ENCODE measurements around the gene DAAM2. TPM values are rescaled to one million over a fixed set of nuclear protein-coding genes. Genes with fewer than 3 reads are reported as not detected.

The DAAM2 gene
- total and polyA plus RNA-seq, 2 of the 8 experiments (the other 6 are each of a cell fraction or from before 2014, with no cell fraction given): 1.5 to 2.9 TPM

DNA sequence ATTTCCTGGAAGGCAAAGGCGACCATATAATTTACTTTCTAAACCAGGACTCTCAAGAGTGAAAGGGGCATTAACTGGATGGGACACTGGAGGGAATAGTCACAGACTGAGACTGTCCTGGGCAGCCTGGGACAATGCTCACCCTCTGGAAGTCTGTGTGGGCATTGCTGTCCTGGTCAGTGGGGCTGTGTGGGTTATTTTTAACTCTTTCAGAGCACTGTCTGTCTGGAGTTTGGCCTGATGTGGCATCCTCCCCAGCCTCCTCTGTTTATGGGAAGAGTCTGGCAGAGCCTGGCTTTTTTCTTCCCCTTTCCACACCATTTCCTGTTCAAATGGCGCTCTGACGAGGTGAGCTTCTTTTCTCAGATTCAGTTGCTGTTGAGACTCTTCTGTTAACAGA is 11.7 kb downstream of the DAAM2 start (continued):
- TF ChIP-seq, protein P1, sequence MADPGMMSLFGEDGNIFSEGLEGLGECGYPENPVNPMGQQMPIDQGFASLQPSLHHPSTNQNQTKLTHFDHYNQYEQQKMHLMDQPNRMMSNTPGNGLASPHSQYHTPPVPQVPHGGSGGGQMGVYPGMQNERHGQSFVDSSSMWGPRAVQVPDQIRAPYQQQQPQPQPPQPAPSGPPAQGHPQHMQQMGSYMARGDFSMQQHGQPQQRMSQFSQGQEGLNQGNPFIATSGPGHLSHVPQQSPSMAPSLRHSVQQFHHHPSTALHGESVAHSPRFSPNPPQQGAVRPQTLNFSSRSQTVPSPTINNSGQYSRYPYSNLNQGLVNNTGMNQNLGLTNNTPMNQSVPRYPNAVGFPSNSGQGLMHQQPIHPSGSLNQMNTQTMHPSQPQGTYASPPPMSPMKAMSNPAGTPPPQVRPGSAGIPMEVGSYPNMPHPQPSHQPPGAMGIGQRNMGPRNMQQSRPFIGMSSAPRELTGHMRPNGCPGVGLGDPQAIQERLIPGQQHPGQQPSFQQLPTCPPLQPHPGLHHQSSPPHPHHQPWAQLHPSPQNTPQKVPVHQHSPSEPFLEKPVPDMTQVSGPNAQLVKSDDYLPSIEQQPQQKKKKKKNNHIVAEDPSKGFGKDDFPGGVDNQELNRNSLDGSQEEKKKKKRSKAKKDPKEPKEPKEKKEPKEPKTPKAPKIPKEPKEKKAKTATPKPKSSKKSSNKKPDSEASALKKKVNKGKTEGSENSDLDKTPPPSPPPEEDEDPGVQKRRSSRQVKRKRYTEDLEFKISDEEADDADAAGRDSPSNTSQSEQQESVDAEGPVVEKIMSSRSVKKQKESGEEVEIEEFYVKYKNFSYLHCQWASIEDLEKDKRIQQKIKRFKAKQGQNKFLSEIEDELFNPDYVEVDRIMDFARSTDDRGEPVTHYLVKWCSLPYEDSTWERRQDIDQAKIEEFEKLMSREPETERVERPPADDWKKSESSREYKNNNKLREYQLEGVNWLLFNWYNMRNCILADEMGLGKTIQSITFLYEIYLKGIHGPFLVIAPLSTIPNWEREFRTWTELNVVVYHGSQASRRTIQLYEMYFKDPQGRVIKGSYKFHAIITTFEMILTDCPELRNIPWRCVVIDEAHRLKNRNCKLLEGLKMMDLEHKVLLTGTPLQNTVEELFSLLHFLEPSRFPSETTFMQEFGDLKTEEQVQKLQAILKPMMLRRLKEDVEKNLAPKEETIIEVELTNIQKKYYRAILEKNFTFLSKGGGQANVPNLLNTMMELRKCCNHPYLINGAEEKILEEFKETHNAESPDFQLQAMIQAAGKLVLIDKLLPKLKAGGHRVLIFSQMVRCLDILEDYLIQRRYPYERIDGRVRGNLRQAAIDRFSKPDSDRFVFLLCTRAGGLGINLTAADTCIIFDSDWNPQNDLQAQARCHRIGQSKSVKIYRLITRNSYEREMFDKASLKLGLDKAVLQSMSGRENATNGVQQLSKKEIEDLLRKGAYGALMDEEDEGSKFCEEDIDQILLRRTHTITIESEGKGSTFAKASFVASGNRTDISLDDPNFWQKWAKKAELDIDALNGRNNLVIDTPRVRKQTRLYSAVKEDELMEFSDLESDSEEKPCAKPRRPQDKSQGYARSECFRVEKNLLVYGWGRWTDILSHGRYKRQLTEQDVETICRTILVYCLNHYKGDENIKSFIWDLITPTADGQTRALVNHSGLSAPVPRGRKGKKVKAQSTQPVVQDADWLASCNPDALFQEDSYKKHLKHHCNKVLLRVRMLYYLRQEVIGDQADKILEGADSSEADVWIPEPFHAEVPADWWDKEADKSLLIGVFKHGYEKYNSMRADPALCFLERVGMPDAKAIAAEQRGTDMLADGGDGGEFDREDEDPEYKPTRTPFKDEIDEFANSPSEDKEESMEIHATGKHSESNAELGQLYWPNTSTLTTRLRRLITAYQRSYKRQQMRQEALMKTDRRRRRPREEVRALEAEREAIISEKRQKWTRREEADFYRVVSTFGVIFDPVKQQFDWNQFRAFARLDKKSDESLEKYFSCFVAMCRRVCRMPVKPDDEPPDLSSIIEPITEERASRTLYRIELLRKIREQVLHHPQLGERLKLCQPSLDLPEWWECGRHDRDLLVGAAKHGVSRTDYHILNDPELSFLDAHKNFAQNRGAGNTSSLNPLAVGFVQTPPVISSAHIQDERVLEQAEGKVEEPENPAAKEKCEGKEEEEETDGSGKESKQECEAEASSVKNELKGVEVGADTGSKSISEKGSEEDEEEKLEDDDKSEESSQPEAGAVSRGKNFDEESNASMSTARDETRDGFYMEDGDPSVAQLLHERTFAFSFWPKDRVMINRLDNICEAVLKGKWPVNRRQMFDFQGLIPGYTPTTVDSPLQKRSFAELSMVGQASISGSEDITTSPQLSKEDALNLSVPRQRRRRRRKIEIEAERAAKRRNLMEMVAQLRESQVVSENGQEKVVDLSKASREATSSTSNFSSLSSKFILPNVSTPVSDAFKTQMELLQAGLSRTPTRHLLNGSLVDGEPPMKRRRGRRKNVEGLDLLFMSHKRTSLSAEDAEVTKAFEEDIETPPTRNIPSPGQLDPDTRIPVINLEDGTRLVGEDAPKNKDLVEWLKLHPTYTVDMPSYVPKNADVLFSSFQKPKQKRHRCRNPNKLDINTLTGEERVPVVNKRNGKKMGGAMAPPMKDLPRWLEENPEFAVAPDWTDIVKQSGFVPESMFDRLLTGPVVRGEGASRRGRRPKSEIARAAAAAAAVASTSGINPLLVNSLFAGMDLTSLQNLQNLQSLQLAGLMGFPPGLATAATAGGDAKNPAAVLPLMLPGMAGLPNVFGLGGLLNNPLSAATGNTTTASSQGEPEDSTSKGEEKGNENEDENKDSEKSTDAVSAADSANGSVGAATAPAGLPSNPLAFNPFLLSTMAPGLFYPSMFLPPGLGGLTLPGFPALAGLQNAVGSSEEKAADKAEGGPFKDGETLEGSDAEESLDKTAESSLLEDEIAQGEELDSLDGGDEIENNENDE (IDR thresholded peaks at IDR 0.05; ENCODE audit: insufficient replicate concordance, low read length): no peak
- TF ChIP-seq, protein P2, sequence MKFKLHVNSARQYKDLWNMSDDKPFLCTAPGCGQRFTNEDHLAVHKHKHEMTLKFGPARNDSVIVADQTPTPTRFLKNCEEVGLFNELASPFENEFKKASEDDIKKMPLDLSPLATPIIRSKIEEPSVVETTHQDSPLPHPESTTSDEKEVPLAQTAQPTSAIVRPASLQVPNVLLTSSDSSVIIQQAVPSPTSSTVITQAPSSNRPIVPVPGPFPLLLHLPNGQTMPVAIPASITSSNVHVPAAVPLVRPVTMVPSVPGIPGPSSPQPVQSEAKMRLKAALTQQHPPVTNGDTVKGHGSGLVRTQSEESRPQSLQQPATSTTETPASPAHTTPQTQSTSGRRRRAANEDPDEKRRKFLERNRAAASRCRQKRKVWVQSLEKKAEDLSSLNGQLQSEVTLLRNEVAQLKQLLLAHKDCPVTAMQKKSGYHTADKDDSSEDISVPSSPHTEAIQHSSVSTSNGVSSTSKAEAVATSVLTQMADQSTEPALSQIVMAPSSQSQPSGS (IDR thresholded peaks at IDR 0.05; ENCODE audit: low read length): no peak
- TF ChIP-seq SP4 (IDR thresholded peaks at IDR 0.05; ENCODE audit: low read length) (no peak), POLR2AphosphoS5 (IDR thresholded peaks at IDR 0.05; ENCODE audit: low read depth, low read length) (no peak), CBX8 (IDR thresholded peaks at IDR 0.05; ENCODE audit: borderline replicate concordance, low read depth, low read length) (no peak), TCF12 (IDR thresholded peaks at IDR 0.05; ENCODE audit: low read depth, low read length) (no peak), HDAC6 (IDR thresholded peaks at IDR 0.05; ENCODE audit: low read depth, low read length) (no peak), SP1 (IDR thresholded peaks at IDR 0.05; ENCODE audit: low read depth, low read length) (no peak), KDM5A (IDR thresholded peaks at IDR 0.05; ENCODE audit: low read length) (no peak), PHF8 (conservative IDR thresholded peaks at IDR 0.05; ENCODE audit: low read depth, low read length) (no peak), HDAC2 (IDR thresholded peaks at IDR 0.05; ENCODE audit: borderline replicate concordance in 1 of 2, low read depth in 2 of 2, low read length in 2 of 2) (no peak)
